GM12878 (cell line): ENCODE results near the gene EGFR. TPM values are rescaled to one million over a fixed set of nuclear protein-coding genes. Genes with fewer than 3 reads are reported as not detected.

ENCODE experiments used
- ATAC-seq: fragments of 200-7000 bp; cut with Tn5 transposase; 3 replicates; pipeline ENCODE4 v1.9.1; 2020; ENCODE audit warnings: mild to moderate bottlenecking, moderate library complexity
- BruUV-seq: library from RNA; stranded (reverse); fragments of 400-500 nt; replicated peaks from 2 replicates; lab custom pipeline; 2021; lab: Mats Ljungman, UMichigan
- CTCF ChIA-PET: fragments of 300-600 bp; sonication (Branson Sonifier 250); formaldehyde crosslinking; extraction: SDS; loops from one replicate; lab custom pipeline; 2021; ENCODE audit warnings: inconsistent platforms; lab: Yijun Ruan, JAX
- POLR2A ChIA-PET: fragments of 350-600 bp; formaldehyde crosslinking; extraction: SDS; loops from one replicate; lab custom pipeline; 2021; ENCODE audit warnings: inconsistent platforms; lab: Charles Lee
- RAD21 ChIA-PET: fragments of 300-600 bp; sonication (Branson Sonifier 250); formaldehyde crosslinking; loops from one replicate; lab custom pipeline; 2023; ENCODE audit warnings: antibody characterized with exemption; ENCODE audit not compliant: unreplicated experiment; lab: Charles Lee
- SMC1A ChIA-PET: fragments of 300-600 bp; sonication (Branson Sonifier 250); formaldehyde crosslinking; loops from one replicate; lab custom pipeline; 2023; ENCODE audit not compliant: unreplicated experiment, uncharacterized antibody; lab: Charles Lee
- DNase-seq: peaks from one replicate; pipeline ENCODE4 v3.0.0-alpha.2; 2011; ENCODE audit warnings: low read depth, low spot score
- FAIRE-seq: peaks from 3 replicates; lab custom pipeline; 2011; peaks lifted over from hg19 to GRCh38; lab: Jason Lieb, UNC
- H2AFZ ChIP-seq: 2 replicates; pipeline ENCODE4 v1.6.0; 2011; ENCODE audit warnings: low read depth, low read length, control low read depth; ENCODE audit not compliant: control insufficient read depth
- H3K27ac ChIP-seq: 2 replicates; pipeline ENCODE4 v1.5.1; 2011; ENCODE audit warnings: control low read depth; ENCODE audit not compliant: control insufficient read depth, insufficient read depth
- H3K27me3 ChIP-seq, 2 experiments: replicated peaks in 1 of 2; 2 replicates each; pipeline versions ENCODE4 v1.6.0 to v1.6.1; 2011; ENCODE audit warnings: low read length in 1 of 2; ENCODE audit not compliant: control insufficient read depth in 2 of 2, insufficient read depth in 2 of 2
- H3K36me3 ChIP-seq, 2 experiments: 2 replicates each; pipeline ENCODE4 v1.5.1; 2011; ENCODE audit warnings: low read length in 1 of 2; ENCODE audit not compliant: control insufficient read depth in 2 of 2, insufficient read depth in 2 of 2
- H3K4me1 ChIP-seq: 2 replicates; pipeline ENCODE4 v1.6.1; 2011; ENCODE audit warnings: mild to moderate bottlenecking, low read length, moderate library complexity, mixed read lengths; ENCODE audit not compliant: control insufficient read depth, insufficient read depth
- H3K4me2 ChIP-seq: 2 replicates; pipeline ENCODE4 v1.6.0; 2011; ENCODE audit warnings: control low read depth; ENCODE audit not compliant: control insufficient read depth, insufficient read depth
- H3K4me3 ChIP-seq: fragments of 200-600 bp; sonication (generic); 2 replicates; pipeline ENCODE4 v1.5.1; 2016
- H3K79me2 ChIP-seq: 2 replicates; pipeline ENCODE4 v1.6.0; 2011; ENCODE audit warnings: low read length; ENCODE audit not compliant: control insufficient read depth, insufficient read depth
- H3K9ac ChIP-seq: 2 replicates; pipeline ENCODE4 v1.8.0; 2011; ENCODE audit warnings: low read length, control low read depth, mixed read lengths; ENCODE audit not compliant: control insufficient read depth, insufficient read depth
- H3K9me3 ChIP-seq: replicated peaks from 3 replicates; pipeline ENCODE4 v1.5.1; 2011; ENCODE audit warnings: mild to moderate bottlenecking, low read length; ENCODE audit not compliant: control insufficient read depth, insufficient read depth
- H4K20me1 ChIP-seq: 2 replicates; pipeline ENCODE4 v1.6.0; 2011; ENCODE audit not compliant: control insufficient read depth, insufficient read depth
- CBX5 ChIP-seq: sonication (generic); IDR thresholded peaks from 2 replicates; pipeline ENCODE4 v1.6.1; 2016; ENCODE audit warnings: low read depth, moderate library complexity, mild to moderate bottlenecking, inconsistent platforms
- CEBPB ChIP-seq, 2 experiments: fragments of 150-350 bp in 1 of 2; IDR thresholded peaks; 2 replicates each; pipeline ENCODE4 v1.6.1; 2012 to 2014; ENCODE audit warnings: low read depth in 2 of 2, low read length in 2 of 2, borderline replicate concordance in 1 of 2, inconsistent platforms in 1 of 2
- DPF2 ChIP-seq: fragments of 450-650 bp; IDR thresholded peaks from 2 replicates; pipeline ENCODE4 v1.6.1; 2017; ENCODE audit warnings: mild to moderate bottlenecking
- E2F4 ChIP-seq: IDR thresholded peaks from 2 replicates; pipeline ENCODE4 v1.6.1; 2012; ENCODE audit warnings: low read depth, low read length, improper control_type of control experiment
- HDAC2 ChIP-seq: fragments of 200-600 bp; sonication (generic); IDR thresholded peaks from 2 replicates; pipeline ENCODE4 v1.6.1; 2017
- IKZF2 ChIP-seq, 2 experiments: fragments of 450-650 bp; IDR thresholded peaks; 2 replicates each; pipeline ENCODE4 v1.6.1; 2017; ENCODE audit warnings: mild to moderate bottlenecking in 2 of 2, moderate library complexity in 2 of 2
- IRF3 ChIP-seq: fragments of 450-650 bp; IDR thresholded peaks from 2 replicates; pipeline ENCODE4 v1.6.1; 2014; ENCODE audit warnings: mild to moderate bottlenecking
- MYB ChIP-seq: fragments of 150-350 bp; IDR thresholded peaks from 2 replicates; pipeline ENCODE4 v1.6.1; 2014; ENCODE audit warnings: mild to moderate bottlenecking, low read depth, low read length, borderline replicate concordance
- NFXL1 ChIP-seq: fragments of 450-650 bp; IDR thresholded peaks from 2 replicates; pipeline ENCODE4 v1.6.1; 2017; ENCODE audit warnings: antibody characterized with exemption, mild to moderate bottlenecking, borderline replicate concordance
- NFYA ChIP-seq: IDR thresholded peaks from 2 replicates; pipeline ENCODE4 v1.6.1; 2011; ENCODE audit warnings: low read depth, mild to moderate bottlenecking, low read length, improper control_type of control experiment, borderline replicate concordance
- PAX8 ChIP-seq: fragments of 450-650 bp; IDR thresholded peaks from 2 replicates; pipeline ENCODE4 v1.6.1; 2017; ENCODE audit warnings: mild to moderate bottlenecking, moderate library complexity
- RUNX3 ChIP-seq: IDR thresholded peaks from 2 replicates; pipeline ENCODE4 v1.6.1; 2012; ENCODE audit warnings: low read length, inconsistent platforms
- ZNF622 ChIP-seq: fragments of 450-650 bp; IDR thresholded peaks from 2 replicates; pipeline ENCODE4 v1.6.1; 2017; ENCODE audit warnings: mild to moderate bottlenecking, inconsistent platforms
- WGBS: methylation state at CpG from one replicate; pipeline ENCODE4 v1.1.6; 2016; ENCODE audit warnings: low lambda C conversion rate; ENCODE audit not compliant: insufficient replicate concordance, insufficient coverage; ENCODE audit errors: missing lambda C conversion rate; 5-methylcytosine and 5-hydroxymethylcytosine counted together
- in situ Hi-C: fragments of 300-500 bp; cut with MboI; formaldehyde crosslinking; loops from 9 replicates; pipeline ENCODE4 v1.14.3; 2018; ENCODE audit warnings: mixed read lengths
- intact Hi-C: fragments of 100-400 bp; cut with micrococcal nuclease; formaldehyde crosslinking; loops from one replicate; pipeline ENCODE4 v1.14.2; 2022; ENCODE audit not compliant: unreplicated experiment
- polyA plus RNA-seq, 11 experiments: library from polyadenylated mRNA; depleted of rRNA in 4 of 11; unstranded in 6 of 11; stranded (reverse) in 5 of 11; fragments of >200 nt; fragmentation: Nextera tagmentation in 4 of 11; fragmentation: Illumina TruSeq in 1 of 11; extraction: Ambion mirVana in 4 of 11; extraction: Trizol in 1 of 11; gene quantifications; 1 replicate in 1 of 11; 2 replicates in 10 of 11; pipeline versions ENCODE4 v1.2.1 to v1.2.3, GENCODE V29; 2011 to 2016; ENCODE audit warnings: inconsistent platforms in 2 of 11, missing spikeins in 2 of 11, low read depth in 1 of 11
- total RNA-seq, 4 experiments: library from RNA; depleted of rRNA in 3 of 4; stranded (reverse); fragments of >200 nt in 3 of 4; fragmentation: Illumina TruSeq in 1 of 4; extraction: Trizol in 1 of 4; gene quantifications; 2 replicates each; pipeline versions ENCODE4 v1.2.1 to v1.2.3, GENCODE V29; 2013 to 2021

EGFR gene
- total and polyA plus RNA-seq, 10 of the 15 experiments (the other 5 are each of a cell fraction or from before 2014, with no cell fraction given): 0.01 to 0.31 TPM; not detected in 8

- no peak for TF ChIP-seq CBX5
- TF ChIP-seq NFYA: no peak
- no peak for TF ChIP-seq CEBPB (IDR thresholded peaks at IDR 0.05; ENCODE audit: borderline replicate concordance in 1 of 2, low read depth in 2 of 2, low read length in 2 of 2)
- no peak for TF ChIP-seq IRF3
- no peak for TF ChIP-seq PAX8
- TF ChIP-seq, all 136 proteins: peak for 0
- DNase-seq (no peak), ATAC-seq (0 out of 3 replicates have a peak, but pooled peaks have one; percentile 30), FAIRE-seq (no peak)
- ChIA-PET RAD21 (no interaction called here), SMC1A (interaction anchor here (1.8 kb wide), 1 partner anchor 10 kb away, joined by 5 read pairs; no protein-coding TSS in a partner anchor), POLR2A (no interaction called here), CTCF (no interaction called here)
- no TSS peak for BruUV-seq
- Histone ChIP-seq H3K27ac (no peak overlapping the region), H3K36me3 (no peaks in the 10 kb centered on the region), H3K4me1 (no peaks in the 10 kb centered on the region), H3K4me2 (no peak overlapping the region), H4K20me1 (no peaks in the 10 kb centered on the region), H3K9me3 (no peaks in the 10 kb centered on the region), H3K79me2 (no peaks in the 10 kb centered on the region), H2AFZ (no peak overlapping the region), H3K4me3 (no peak overlapping the region), H3K27me3 (peaks cover 0 to 3% of the 10 kb centered on the region in 2 experiments; a peak in 2 of 4 replicates), H3K9ac (no peak overlapping the region)
- 28% methylated on average over 6 of the region's 6 CpGs for WGBS
- intact Hi-C loops: no loop called here
- in situ Hi-C loops: no loop called here
Measured at GRCh38 chr7:55152516-55152915, 133.7 kb downstream of the EGFR start.

GRCh38 chr7:55154096-55154495, 135.3 kb downstream of the EGFR start:
- ATAC-seq: no peak
- 52% methylated on average over 10 of the region's 10 CpGs for WGBS

More at GRCh38 chr7:55154096-55154495, 135.3 kb downstream of the EGFR start:
- FAIRE-seq: no peak
- Histone ChIP-seq H3K36me3 (no peaks in the 10 kb centered on the region), H2AFZ (no peak overlapping the region), H3K27ac (no peak overlapping the region), H3K4me3 (no peak overlapping the region), H3K9ac (no peak overlapping the region), H3K9me3 (no peaks in the 10 kb centered on the region), H3K79me2 (no peaks in the 10 kb centered on the region), H3K4me1 (no peaks in the 10 kb centered on the region), H3K27me3 (no peaks in the 10 kb centered on the region; a peak in 1 of 4 replicates), H3K4me2 (no peak overlapping the region), H4K20me1 (no peaks in the 10 kb centered on the region)
- SMC1A ChIA-PET: no interaction called here
- in situ Hi-C loops (no loop called here), intact Hi-C loops (no loop called here)
- no peak for TF ChIP-seq DPF2
- TF ChIP-seq E2F4: no peak
- no peak for TF ChIP-seq NFXL1
- TF ChIP-seq HDAC2: no peak
- no peak for TF ChIP-seq IKZF2 (IDR thresholded peaks at IDR 0.05)
- no peak for TF ChIP-seq RUNX3
- no peak for TF ChIP-seq ZNF622
- TF ChIP-seq MYB: no peak
- POLR2A ChIA-PET: no interaction called here
- RAD21 ChIA-PET: no interaction called here
- DNase-seq: no peak
- BruUV-seq: no TSS peak
- CTCF ChIA-PET: no interaction called here
